ENCODE data around the gene MGAT5B.

Gene MGAT5B

GRCh38 chr17:76893623-76894334, 25.6 kb downstream of the MGAT5B start:
- intact Hi-C loops (cut with DNase I), result no loop called here
- peak in 10 of 42 donors; percentile 24 to 61 (median 42) for DNase-seq

GRCh38 chr17:76894842-76895241, 26.6 kb downstream of the MGAT5B start:
- DNase-seq, result no peak
- intact Hi-C loops (cut with DNase I), result no loop called here

GRCh38 chr17:76897023-76897422, 28.8 kb downstream of the MGAT5B start:
- intact Hi-C loops (cut with DNase I), result no loop called here
- DNase-seq, result no peak

- intact Hi-C loops (cut with DNase I), result no loop called here
- no peak for DNase-seq
Observed at GRCh38 chr17:76899414-76899813, 31.2 kb downstream of the MGAT5B start.

- intact Hi-C loops (cut with DNase I), result no loop called here
- no peak for DNase-seq
Observed at GRCh38 chr17:76900723-76901122, 32.5 kb downstream of the MGAT5B start.

GRCh38 chr17:76901542-76902197, 33.5 kb downstream of the MGAT5B start:
- DNase-seq, result no peak
- intact Hi-C loops (cut with DNase I), result no loop called here

- DNase-seq, result no peak
- intact Hi-C loops (cut with DNase I), result no loop called here
Observed at GRCh38 chr17:76902476-76902875, 34.3 kb downstream of the MGAT5B start.

- no peak for DNase-seq
- intact Hi-C loops (cut with DNase I), result no loop called here
Observed at GRCh38 chr17:76903631-76904030, 35.4 kb downstream of the MGAT5B start.

GRCh38 chr17:76904116-76904515, 35.9 kb downstream of the MGAT5B start:
- DNase-seq, result no peak

GRCh38 chr17:76905036-76905435, 36.8 kb downstream of the MGAT5B start:
- intact Hi-C loops (cut with DNase I), result no loop called here

More at GRCh38 chr17:76904116-76904515, 35.9 kb downstream of the MGAT5B start:
- intact Hi-C loops (cut with DNase I), result no loop called here

GRCh38 chr17:76905836-76906235, 37.6 kb downstream of the MGAT5B start:
- intact Hi-C loops (cut with DNase I), result no loop called here
- no peak for DNase-seq

More at GRCh38 chr17:76905036-76905435, 36.8 kb downstream of the MGAT5B start:
- DNase-seq, result no peak

- intact Hi-C loops (cut with DNase I), result no loop called here
- DNase-seq, result no peak
Observed at GRCh38 chr17:76906463-76906862, 38.3 kb downstream of the MGAT5B start.

- no peak for DNase-seq
- intact Hi-C loops (cut with DNase I), result no loop called here
Observed at GRCh38 chr17:76907352-76907751, 39.1 kb downstream of the MGAT5B start.

- DNase-seq, result peak in 16 of 42 donors; percentile 7 to 60 (median 36)
- intact Hi-C loops (cut with DNase I), result no loop called here
Observed at GRCh38 chr17:76909971-76910760, 42.0 kb downstream of the MGAT5B start.

- intact Hi-C loops (cut with DNase I), result no loop called here
- no peak for DNase-seq
Observed at GRCh38 chr17:76911299-76912017, 43.3 kb downstream of the MGAT5B start.

- intact Hi-C loops (cut with DNase I), result no loop called here
- peak; percentile 47 to 91 (median 76) for DNase-seq
Observed at GRCh38 chr17:76912421-76913164, 44.4 kb downstream of the MGAT5B start.

- DNase-seq, result no peak
- intact Hi-C loops (cut with DNase I), result no loop called here
Observed at GRCh38 chr17:76914937-76915336, 46.7 kb downstream of the MGAT5B start.

GRCh38 chr17:76915840-76916510, 47.8 kb downstream of the MGAT5B start:
- no peak for DNase-seq
- intact Hi-C loops (cut with DNase I), result no loop called here
